Activated T-helper 9 cell treated with anti-CD3 and anti-CD28 coated beads, Interleukin-2, amount 50 U/mL, for 16 hours (primary cell): ENCODE data around the gene SUSD1.
"Not testable (repeated sequence)": the region's sequence is repeated elsewhere in the genome, so short reads cannot be mapped to it uniquely, and the experiment has no call there.

Experiments used
- DNase-seq: peaks from one replicate; pipeline ENCODE4 v3.0.0-alpha.2; 2020; ENCODE audit warnings: low read depth

Gene SUSD1

DNA sequence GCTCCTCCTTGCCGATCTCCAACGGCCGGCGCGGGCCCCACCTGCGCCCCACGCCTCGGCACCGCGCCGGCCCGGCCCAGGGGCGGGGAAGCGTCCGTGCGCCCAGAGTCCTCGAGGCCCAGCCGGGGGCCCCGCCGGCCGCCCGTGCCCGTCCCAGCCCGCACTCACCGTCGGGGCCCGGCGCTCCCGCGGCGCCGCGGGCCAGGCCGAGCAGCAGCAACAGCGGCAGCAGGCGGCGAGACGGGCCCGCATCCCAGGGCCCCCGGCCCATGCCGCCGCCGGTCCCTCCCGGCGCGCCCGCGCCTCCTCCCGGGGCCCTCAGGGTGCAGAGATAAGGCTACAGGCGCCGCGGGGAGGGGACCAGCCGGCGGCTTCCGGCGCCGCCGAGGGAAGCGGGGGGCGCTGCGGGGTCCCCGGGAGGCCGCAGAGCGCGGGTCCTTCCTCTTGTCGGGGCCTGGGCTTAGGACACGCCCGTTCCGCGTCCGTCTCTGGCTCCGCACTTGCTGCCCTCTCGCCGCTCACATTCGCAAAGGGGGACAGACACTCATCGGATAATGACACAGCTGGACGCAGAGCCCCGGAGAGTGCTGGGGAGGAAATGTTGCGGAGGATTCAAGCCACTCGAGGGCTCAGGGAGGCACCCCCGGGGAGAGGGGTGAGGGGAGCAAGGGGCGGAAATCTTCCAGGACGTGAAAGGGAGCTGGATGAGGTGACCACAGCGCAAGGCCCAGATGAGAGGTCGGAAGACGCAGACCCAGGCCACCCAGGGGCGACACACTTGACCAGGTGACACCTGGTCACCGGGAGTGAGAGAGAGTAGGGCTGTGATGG is at the start of gene SUSD1:
Gene SUSD1 (minus strand): TSS at position 333 of the 831 bp plus-strand sequence. CDS start 62 bp downstream, at position 271.
- no peak for DNase-seq

DNA sequence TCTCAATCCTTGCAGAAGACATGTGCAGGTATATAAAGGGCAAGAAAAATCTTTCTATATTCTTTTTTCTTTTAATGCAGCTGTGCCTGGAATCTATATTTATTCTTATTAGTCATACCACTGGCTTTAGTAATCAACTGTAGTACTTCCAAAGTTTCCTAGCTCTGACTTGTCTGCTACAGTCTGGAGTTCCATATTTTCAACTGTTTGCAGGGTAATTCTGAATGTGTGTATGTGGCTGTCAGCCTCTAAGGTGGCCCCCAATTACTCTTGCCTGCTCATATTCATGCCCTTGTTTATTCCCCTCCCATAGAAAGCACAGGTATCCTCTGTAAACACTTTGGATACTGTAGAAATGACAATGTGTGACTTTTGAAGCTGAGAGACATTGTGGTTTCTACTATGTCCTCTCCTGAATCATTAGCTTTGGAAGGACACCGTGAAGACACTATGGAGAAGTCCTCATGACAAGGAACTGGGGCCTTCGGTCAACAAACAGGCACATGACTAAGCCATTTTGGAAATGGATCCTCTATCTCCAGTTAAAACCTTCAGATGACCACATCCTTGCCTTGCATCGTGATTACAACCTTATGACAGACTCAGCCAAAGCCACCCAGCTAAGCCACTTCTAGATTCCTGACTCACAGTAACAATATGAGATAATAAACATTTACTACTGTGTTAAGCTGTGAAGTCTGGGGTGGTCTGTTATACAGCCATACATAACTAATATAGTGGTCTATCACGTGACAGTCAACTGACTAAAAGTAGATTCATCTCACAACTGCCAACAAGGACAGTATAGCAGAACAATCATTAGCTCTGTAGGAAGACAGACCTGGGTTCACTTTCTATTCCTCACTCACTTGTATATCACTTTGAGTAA is 49.5 kb upstream of the SUSD1 start:
- DNase-seq = no peak

DNA sequence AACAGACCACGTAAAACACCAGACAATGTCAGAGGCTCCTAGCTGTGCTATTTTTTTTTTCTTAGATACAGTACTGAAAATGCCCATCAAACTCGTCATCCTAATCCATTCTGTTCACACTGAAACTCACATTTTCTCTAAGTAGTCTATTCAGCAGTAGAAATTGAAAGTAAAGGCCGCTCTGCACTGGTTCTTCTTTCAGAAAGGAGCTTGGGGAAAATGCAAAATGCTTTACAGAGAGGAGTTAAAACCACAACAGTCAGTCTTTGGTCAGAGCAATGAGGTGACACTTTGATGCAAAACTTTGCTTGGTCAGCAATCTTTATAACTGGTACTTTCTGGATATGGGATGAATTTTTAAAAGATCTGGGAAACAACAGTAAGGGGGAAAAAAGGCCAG is 43.8 kb upstream of the SUSD1 start:
- no peak for DNase-seq

DNA sequence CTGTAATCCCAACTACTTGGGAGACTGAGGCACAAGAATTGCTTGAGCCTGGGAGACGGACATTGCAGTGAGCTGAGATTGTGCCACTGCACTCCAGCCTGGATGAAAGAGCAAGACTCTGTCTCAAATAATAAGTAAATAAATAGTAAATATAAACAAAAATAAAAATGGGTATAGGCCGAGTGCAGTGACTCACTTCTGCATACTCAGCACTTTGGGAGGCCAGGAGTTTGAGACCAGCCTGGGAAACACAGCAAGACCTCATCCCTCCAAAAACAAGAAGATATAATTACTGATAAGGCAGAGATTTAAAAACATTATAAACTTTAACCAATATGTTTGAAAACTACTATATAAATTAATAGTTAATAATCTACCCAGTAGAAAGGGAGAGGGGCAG is 37.8 kb upstream of the SUSD1 start:
- no peak for DNase-seq

- no peak for DNase-seq
These were observed 32.4 kb upstream of the SUSD1 start for GRCh38 chr9:112207451-112207850.

DNA sequence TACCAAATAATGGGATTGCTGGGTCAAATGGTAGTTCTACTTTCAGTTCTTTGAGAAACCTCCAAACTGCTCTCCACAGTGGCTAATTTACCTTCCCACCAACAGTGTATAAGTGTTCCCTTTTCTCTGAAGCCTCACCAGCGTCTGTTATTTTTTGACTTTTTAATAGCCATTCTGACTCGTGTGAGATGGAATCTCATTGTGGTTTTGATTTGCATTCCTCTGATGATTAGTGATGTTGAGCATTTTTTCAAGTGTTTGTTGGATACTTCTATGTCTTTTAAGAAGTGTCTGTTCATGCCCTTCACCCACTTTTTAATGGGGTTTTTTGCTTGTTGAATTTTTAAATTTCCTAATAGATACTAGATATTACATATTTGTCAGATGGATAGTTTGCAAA is 28.4 kb upstream of the SUSD1 start:
- DNase-seq = no peak

DNA sequence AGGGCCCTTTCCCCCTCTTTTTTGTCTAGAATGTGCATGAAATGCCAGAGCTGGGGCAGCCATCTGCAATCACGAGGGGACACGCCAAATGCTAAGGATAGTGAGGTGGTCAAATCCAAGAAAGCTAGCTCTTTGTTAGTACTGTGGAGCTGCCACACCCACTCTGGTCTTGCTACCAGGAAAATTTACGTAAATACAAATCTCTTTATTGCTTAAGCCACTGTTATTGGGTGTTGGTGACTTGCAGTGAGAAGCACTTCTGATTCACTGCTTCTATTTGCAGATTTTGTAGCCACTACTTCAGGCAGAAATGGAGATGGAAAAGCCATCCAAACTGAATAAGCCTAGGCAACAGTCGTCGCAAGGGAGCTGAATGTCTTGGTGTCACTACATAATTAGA is 25.6 kb upstream of the SUSD1 start:
- no peak for DNase-seq

DNA sequence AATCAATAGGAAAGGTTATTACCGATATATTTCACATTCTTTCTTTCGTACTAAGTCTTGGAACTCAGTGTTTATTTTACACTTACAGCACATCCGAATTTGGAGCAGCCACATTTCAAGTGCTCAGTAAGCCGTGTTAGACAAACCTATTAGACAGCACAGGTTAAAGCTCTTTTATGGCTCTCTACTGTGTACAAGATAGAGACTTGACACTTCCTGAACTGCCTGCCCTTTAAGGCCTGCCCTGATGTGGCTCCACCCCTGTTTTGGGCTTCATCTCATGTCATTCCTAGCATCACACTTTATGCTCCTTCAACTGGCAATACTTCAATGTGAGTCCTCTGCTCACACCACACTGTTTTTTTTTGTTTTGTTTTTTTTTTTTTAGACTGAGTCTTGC is 23.5 kb upstream of the SUSD1 start:
- DNase-seq = no peak

DNA sequence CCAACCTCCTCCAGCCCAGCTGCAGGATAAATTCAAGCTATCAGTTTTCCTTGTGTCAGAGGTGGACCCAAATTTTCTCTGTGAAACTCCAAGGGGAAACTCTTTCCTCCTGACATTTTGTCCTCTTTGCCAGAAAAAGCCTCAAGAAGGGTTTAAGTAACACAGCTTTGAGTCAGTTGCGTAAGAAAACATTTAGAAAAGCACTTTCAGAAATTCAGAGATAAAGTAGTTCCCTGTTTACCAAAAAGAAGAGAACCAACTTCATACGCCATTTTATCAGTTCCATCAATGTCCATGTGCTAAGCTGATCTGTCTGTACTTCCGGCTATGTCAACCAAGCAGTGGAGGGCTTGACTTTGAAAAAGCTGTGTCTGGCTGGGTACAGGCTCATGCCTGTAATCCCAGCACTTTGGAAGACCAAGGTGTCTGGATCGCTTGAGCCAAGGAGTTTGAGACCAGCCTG is 19.9 kb upstream of the SUSD1 start:
- DNase-seq = no peak

DNA sequence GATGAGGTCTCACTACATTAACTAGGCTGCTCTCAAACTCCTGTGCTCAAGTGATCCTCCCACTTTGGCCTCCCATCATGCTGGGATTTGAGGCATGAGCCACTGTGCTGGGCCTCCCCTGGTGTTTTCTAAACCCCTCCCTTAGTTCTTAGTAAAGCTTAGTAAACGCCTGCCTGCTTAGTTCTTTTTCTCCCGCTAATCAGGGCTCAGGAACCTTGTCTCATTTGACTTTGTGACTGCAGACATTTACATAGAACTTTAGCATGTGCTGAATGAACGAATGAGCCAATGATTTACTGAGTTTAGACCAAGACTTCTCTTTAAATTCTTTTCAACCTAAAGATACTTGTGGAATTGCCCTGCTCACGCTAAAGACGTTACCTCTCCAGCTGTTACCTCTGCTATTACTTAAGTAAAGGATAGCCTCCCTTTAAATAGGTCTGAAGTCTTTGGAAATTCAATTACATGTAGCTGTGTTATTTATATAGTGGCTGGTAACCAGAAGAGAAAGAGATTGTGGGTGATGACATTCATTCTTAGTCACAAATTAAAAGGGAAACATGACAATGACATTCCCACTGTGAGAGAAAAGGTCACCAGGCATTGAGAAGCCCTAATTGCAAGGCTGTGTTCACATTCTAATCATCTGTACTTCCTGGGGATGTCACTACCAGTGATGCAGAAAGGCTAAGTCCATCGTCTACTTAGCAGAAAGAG is 18.6 kb upstream of the SUSD1 start:
- DNase-seq = no peak

DNA sequence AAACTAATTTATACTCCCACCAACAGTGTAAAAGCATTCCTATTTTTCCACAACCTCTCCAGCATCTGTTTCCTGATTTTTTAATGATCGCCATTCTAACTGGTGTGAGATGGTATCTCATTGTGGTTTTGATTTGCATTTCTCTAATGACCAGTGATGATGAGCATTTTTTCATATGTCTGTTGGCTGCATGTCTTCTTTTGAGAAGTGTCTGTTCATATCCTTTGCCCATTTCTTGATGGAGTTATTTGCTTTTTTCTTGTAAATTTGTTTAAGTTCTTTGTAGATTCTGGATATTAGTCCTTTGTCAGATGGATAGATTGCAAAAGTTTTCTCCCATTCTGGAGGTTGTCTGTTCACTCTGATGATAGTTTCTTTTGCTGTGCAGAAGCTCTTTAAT is 15.2 kb upstream of the SUSD1 start:
- DNase-seq = not testable (repeated sequence)

GRCh38 chr9:112188884-112189283 is 13.8 kb upstream of the SUSD1 start:
- DNase-seq = no peak

- no peak for DNase-seq
These were observed 12.3 kb upstream of the SUSD1 start for GRCh38 chr9:112187404-112187803.

GRCh38 chr9:112186695-112187094 is 11.6 kb upstream of the SUSD1 start:
- DNase-seq = no peak

DNA sequence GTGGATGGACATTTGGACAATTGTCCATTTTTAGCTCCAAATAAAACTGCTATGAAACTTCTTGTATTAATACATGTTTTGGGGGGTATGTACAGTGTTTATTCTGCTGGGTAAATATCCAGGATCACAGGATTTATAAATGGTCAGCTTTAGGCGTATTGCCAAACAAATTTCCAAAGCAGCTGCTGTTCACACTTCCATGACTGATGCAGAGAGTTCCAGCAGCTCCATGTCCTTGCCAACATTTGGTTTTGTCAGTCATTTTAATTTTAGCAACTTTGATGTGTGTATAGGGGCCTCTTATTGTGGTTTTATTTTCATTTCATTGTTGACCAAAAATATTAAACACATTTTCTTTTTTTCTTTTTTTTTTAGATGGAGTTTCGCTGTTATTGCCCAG is 9.8 kb upstream of the SUSD1 start:
- DNase-seq = no peak

GRCh38 chr9:112184221-112184620 is 9.1 kb upstream of the SUSD1 start:
- DNase-seq = no peak

GRCh38 chr9:112180387-112180881 is 5.3 kb upstream of the SUSD1 start:
- DNase-seq = no peak

- no peak for DNase-seq
These were observed 4.7 kb upstream of the SUSD1 start for GRCh38 chr9:112179816-112180215.

GRCh38 chr9:112176524-112176923 is 1.4 kb upstream of the SUSD1 start:
- no peak for DNase-seq

DNA sequence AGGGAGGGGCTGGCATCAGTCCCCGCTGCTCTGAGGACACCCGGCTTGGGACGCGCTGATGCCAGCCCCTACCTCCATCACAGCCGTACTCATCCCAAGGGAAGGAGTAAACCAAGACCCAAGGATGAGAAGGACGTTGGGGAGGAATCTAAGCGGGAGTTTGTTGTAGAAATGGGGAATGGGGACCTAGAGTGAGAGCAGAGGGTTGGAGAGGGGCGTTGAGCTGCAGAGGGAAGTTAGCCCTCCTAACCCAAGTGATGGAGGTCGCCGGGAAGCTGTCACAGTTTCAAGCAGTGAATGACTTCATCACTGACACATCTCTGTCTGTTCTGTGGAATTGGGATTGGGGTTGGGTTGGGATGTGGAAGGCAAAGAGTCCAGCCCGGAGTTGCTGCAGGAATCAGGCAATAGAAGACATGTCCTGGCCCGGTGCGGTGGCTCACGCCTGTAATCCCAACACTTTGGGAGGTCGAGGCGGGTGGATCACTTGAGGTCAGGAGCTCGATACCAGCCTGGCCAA is 759 bp upstream of the SUSD1 start:
- no peak for DNase-seq

GRCh38 chr9:112174222-112174964 is 704 bp downstream of the SUSD1 start:
- peak; percentile 64 for DNase-seq
